Naive thymus-derived CD8-positive, alpha-beta T cell (primary cell): ENCODE data around the gene TBXA2R. TPM values are rescaled to one million over a fixed set of nuclear protein-coding genes. Genes with fewer than 3 reads are reported as not detected.

Experiments
- ATAC-seq, 2 donors: fragments of 150-1000 bp; cut with Tn5 transposase in 1 of 2; sonication (Bioruptor Pico), chemical (Tn5 transposase) in 1 of 2; 1 replicate in 1 of 2; 2 replicates in 1 of 2; pipeline ENCODE4 v1.10.0; 2021; ENCODE audit warnings: mild to moderate bottlenecking in 2 of 2, moderate library complexity in 2 of 2
- POLR2A ChIA-PET: fragments of 350-600 bp; sonication (Branson Sonifier 250); formaldehyde crosslinking; loops from one replicate; lab custom pipeline; 2021; ENCODE audit warnings: antibody characterized with exemption; lab: Charles Lee
- DNase-seq, 10 donors: peaks; one replicate each; pipeline versions ENCODE4 v3.0.0 to v3.0.0-alpha.2; 2020 to 2022
- H3K27ac Mint-ChIP-seq, 10 donors: one replicate each; pipeline ENCODE4 v1.8.0; 2020 to 2022; ENCODE audit warnings: mild to moderate bottlenecking in 10 of 10, mixed read lengths in 10 of 10, moderate library complexity in 4 of 10, inconsistent platforms in 1 of 10
- H3K27me3 Mint-ChIP-seq, 5 donors: one replicate each; pipeline ENCODE4 v1.8.0; 2021 to 2022; ENCODE audit warnings: mixed read lengths in 5 of 5
- H3K36me3 Mint-ChIP-seq, 3 donors: one replicate each; pipeline ENCODE4 v1.8.0; 2020 to 2022; ENCODE audit warnings: mixed read lengths in 3 of 3, mild to moderate bottlenecking in 2 of 3, inconsistent platforms in 1 of 3
- H3K4me1 Mint-ChIP-seq, 4 donors: one replicate each; pipeline ENCODE4 v1.8.0; 2021 to 2022; ENCODE audit warnings: mixed read lengths in 4 of 4
- H3K4me3 Mint-ChIP-seq, 10 donors: one replicate each; pipeline ENCODE4 v1.8.0; 2020 to 2022; ENCODE audit warnings: mild to moderate bottlenecking in 10 of 10, mixed read lengths in 10 of 10, moderate library complexity in 6 of 10, inconsistent platforms in 1 of 10
- H3K9me3 Mint-ChIP-seq, 9 donors: one replicate each; pipeline ENCODE4 v1.8.0; 2020 to 2022; ENCODE audit warnings: mixed read lengths in 9 of 9, mild to moderate bottlenecking in 3 of 9, inconsistent platforms in 1 of 9, moderate library complexity in 1 of 9
- polyA plus RNA-seq, 3 donors: library from polyadenylated mRNA; unstranded; fragments of 300-500 nt; fragmentation: Illumina TruSeq; gene quantifications; one replicate each; pipeline ENCODE4 v1.2.3, GENCODE V29; 2021
- total RNA-seq, 8 experiments: library from RNA in 2 of 8; stranded (reverse) in 2 of 8; gene quantifications; one replicate each; pipeline ENCODE4 v1.2.3 and lab custom pipeline; 2021 to 2026

Gene TBXA2R
- total and polyA plus RNA-seq, 5 experiments from 2014 or later: 11.7 to 26.9 (median 19.1) TPM

DNA sequence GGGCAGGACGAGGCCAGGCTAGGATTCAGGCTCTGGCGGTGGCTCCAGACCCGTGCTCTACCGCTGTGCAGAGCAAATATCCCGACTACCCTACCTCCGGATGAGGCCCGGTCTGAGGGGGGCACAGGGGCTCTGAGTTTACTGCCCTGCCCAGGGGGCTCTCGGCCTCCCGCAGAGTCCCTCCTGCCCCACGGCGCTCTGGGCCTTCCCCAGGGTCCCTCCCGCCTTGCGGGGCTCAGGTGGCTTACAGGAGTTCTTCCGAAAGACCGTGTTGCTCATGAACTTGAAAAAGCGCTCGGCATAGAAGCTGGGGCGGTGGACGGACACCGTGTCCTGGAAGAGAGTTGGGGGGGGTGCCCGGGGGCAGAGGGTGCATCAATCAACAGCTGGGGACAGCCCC lies 39.1 kb upstream of the TBXA2R start:
- POLR2A ChIA-PET: no interaction called here
- Mint-ChIP-seq H3K27ac (no peak overlapping the region), H3K36me3 (peaks cover 0 to 8% (median 4%) of the 10 kb centered on the region in 3 donors), H3K9me3 (no peaks in the 10 kb centered on the region), H3K27me3 (no peaks in the 10 kb centered on the region), H3K4me3 (no peak overlapping the region), H3K4me1 (no peaks in the 10 kb centered on the region)
- ATAC-seq: no peak
- no peak for DNase-seq

GRCh38 chr19:3645067-3645396 lies 38.4 kb upstream of the TBXA2R start:
- H3K27ac Mint-ChIP-seq: no peak overlapping the region
- POLR2A ChIA-PET: no interaction called here
- no peak overlapping the region for H3K4me3 Mint-ChIP-seq
- no peaks in the 10 kb centered on the region for H3K9me3 Mint-ChIP-seq
- H3K36me3 Mint-ChIP-seq: peaks cover 0 to 8% (median 4%) of the 10 kb centered on the region in 3 donors
- no peak for ATAC-seq
- H3K4me1 Mint-ChIP-seq: no peaks in the 10 kb centered on the region
- no peak for DNase-seq
- no peaks in the 10 kb centered on the region for H3K27me3 Mint-ChIP-seq

GRCh38 chr19:3644351-3645066 lies 37.8 kb upstream of the TBXA2R start:
- peaks cover 0 to 13% (median 4%) of the 10 kb centered on the region in 3 donors for H3K36me3 Mint-ChIP-seq
- H3K9me3 Mint-ChIP-seq: no peaks in the 10 kb centered on the region
- POLR2A ChIA-PET: no interaction called here
- H3K27me3 Mint-ChIP-seq: no peaks in the 10 kb centered on the region
- H3K27ac Mint-ChIP-seq: no peak overlapping the region
- no peak overlapping the region for H3K4me3 Mint-ChIP-seq
- DNase-seq (no peak), ATAC-seq (no peak)
- H3K4me1 Mint-ChIP-seq: no peaks in the 10 kb centered on the region

- ATAC-seq (no peak), DNase-seq (no peak)
- Mint-ChIP-seq H3K9me3 (no peaks in the 10 kb centered on the region), H3K4me3 (no peak overlapping the region), H3K27me3 (no peaks in the 10 kb centered on the region), H3K36me3 (peaks cover 0 to 17% (median 4%) of the 10 kb centered on the region in 3 donors), H3K27ac (no peak overlapping the region), H3K4me1 (no peaks in the 10 kb centered on the region)
- POLR2A ChIA-PET: no interaction called here
These were observed 37.1 kb upstream of the TBXA2R start for GRCh38 chr19:3643674-3644313.

DNA sequence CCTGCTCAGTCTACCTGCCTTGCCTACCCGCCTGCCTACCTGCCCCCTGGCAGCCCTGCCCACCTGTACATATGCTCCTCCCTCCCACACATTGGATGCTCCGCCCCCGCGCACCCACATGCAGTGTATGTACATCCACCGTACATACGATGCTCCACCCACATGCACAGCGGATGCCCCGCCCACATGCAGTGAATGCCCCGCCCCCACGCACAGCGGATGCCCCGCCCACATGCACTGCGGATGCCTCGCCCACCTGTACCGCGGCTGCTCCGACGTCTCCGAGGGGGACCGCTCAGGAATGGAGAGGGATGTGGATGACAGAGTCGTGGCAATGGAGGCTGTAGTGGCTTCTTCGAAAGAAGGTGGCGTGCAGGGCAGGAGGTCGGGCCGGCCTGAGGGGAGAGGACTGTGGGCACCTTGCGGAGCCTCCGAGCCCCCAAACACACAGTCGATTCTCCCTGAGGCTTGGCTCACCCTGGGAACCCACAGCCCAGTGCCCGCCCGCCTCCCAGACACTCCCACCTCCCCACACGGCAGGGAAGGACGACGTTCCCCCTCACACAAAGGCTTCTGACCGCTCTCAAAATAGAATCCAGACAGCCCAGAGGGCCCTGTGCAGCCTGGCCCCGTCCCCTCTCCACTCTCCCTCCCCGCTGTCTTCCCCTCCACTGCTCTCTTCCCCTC lies 36.5 kb upstream of the TBXA2R start:
- DNase-seq (peak in 1 of 10 donors; percentile 16), ATAC-seq (peak in 1 of 2 donors; percentile 30)
- POLR2A ChIA-PET: no interaction called here
- H3K27ac Mint-ChIP-seq: no peak overlapping the region
- peaks cover 0 to 23% (median 4%) of the 10 kb centered on the region in 3 donors for H3K36me3 Mint-ChIP-seq
- H3K4me3 Mint-ChIP-seq: no peak overlapping the region
- H3K27me3 Mint-ChIP-seq: no peaks in the 10 kb centered on the region
- peaks cover 0 to 2% (median 0%) of the 10 kb centered on the region in 4 donors for H3K4me1 Mint-ChIP-seq
- no peaks in the 10 kb centered on the region for H3K9me3 Mint-ChIP-seq

DNA sequence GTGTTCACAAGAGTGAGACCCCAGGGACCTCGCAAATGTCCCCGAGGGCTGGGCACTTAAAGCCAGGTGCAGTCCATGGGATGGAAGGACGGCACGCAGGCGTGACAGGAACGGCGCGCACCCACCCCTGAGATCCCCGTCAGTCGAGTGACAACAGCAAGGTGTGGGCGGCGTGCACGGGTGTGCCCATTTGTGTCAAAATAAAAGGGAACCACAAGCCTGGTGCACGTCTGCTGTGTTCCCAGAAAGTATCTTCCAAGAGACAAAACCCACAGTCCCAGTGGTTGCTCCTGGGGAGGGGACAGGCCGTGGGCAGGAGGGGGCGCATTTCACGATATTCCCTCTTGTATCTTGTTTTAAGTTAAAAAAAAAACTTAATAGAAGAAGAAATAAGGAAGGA lies 35.6 kb upstream of the TBXA2R start:
- Mint-ChIP-seq H3K36me3 (peaks cover 0 to 23% (median 4%) of the 10 kb centered on the region in 3 donors), H3K27ac (peak overlapping the region in 1 of 10 donors; percentile 48), H3K9me3 (no peaks in the 10 kb centered on the region), H3K4me3 (no peak overlapping the region), H3K4me1 (peaks cover 0 to 2% (median 0%) of the 10 kb centered on the region in 4 donors), H3K27me3 (no peaks in the 10 kb centered on the region)
- POLR2A ChIA-PET: no interaction called here
- DNase-seq: no peak
- no peak for ATAC-seq

GRCh38 chr19:3641515-3642269 lies 35.0 kb upstream of the TBXA2R start:
- peaks cover 0 to 2% (median 0%) of the 10 kb centered on the region in 4 donors for H3K4me1 Mint-ChIP-seq
- no peaks in the 10 kb centered on the region for H3K27me3 Mint-ChIP-seq
- no peak overlapping the region for H3K27ac Mint-ChIP-seq
- no peaks in the 10 kb centered on the region for H3K9me3 Mint-ChIP-seq
- ATAC-seq: no peak
- H3K36me3 Mint-ChIP-seq: peaks cover 0 to 23% (median 4%) of the 10 kb centered on the region in 3 donors
- POLR2A ChIA-PET: no interaction called here
- no peak for DNase-seq
- H3K4me3 Mint-ChIP-seq: no peak overlapping the region

DNA sequence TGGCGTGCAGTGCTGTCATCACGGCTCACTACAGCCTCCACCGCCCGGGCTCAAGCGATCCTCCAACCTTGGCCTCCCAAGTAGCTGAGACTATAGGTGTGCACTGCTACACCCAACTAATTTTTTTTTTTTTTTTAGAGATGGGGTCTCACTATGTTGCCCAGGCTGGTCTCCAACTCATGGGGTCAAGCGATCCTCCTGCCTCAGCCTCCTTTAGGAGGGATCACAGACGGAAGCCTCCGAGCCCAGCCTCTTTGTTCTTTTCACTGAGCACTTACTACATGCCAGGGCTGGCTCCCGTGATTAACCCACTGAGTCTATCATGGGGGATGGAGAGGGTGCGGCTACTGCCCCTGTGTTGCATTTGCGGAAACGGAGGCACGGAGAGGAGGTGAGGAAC lies 32.8 kb upstream of the TBXA2R start:
- peaks cover 0 to 23% (median 3%) of the 10 kb centered on the region in 3 donors for H3K36me3 Mint-ChIP-seq
- H3K27me3 Mint-ChIP-seq: no peaks in the 10 kb centered on the region
- no peak overlapping the region for H3K4me3 Mint-ChIP-seq
- peak overlapping the region in 1 of 10 donors; percentile 29 for H3K27ac Mint-ChIP-seq
- DNase-seq (no peak), ATAC-seq (no peak)
- POLR2A ChIA-PET: interaction anchor here (0.7 kb wide), 1 partner anchor 430 kb away, joined by 3 read pairs; no protein-coding TSS in a partner anchor
- H3K9me3 Mint-ChIP-seq: no peaks in the 10 kb centered on the region
- H3K4me1 Mint-ChIP-seq: peaks cover 0 to 2% (median 0%) of the 10 kb centered on the region in 4 donors

GRCh38 chr19:3638208-3639193 lies 31.8 kb upstream of the TBXA2R start:
- Mint-ChIP-seq H3K4me3 (no peak overlapping the region), H3K36me3 (peaks cover 0 to 23% (median 3%) of the 10 kb centered on the region in 3 donors), H3K27ac (no peak overlapping the region), H3K27me3 (no peaks in the 10 kb centered on the region), H3K4me1 (peaks cover 0 to 4% (median 0%) of the 10 kb centered on the region in 4 donors), H3K9me3 (no peaks in the 10 kb centered on the region)
- DNase-seq (no peak), ATAC-seq (no peak)
- POLR2A ChIA-PET: interaction anchor here (0.7 kb wide), 1 partner anchor 429 kb away, joined by 3 read pairs; no protein-coding TSS in a partner anchor

GRCh38 chr19:3637621-3638020 lies 30.9 kb upstream of the TBXA2R start:
- H3K27ac Mint-ChIP-seq: no peak overlapping the region
- no peak for DNase-seq
- no peak for ATAC-seq
- POLR2A ChIA-PET: no interaction called here
- peaks cover 0 to 4% (median 0%) of the 10 kb centered on the region in 4 donors for H3K4me1 Mint-ChIP-seq
- H3K36me3 Mint-ChIP-seq: peaks cover 0 to 22% (median 0%) of the 10 kb centered on the region in 3 donors
- H3K27me3 Mint-ChIP-seq: no peaks in the 10 kb centered on the region
- H3K4me3 Mint-ChIP-seq: no peak overlapping the region
- no peaks in the 10 kb centered on the region for H3K9me3 Mint-ChIP-seq

DNA sequence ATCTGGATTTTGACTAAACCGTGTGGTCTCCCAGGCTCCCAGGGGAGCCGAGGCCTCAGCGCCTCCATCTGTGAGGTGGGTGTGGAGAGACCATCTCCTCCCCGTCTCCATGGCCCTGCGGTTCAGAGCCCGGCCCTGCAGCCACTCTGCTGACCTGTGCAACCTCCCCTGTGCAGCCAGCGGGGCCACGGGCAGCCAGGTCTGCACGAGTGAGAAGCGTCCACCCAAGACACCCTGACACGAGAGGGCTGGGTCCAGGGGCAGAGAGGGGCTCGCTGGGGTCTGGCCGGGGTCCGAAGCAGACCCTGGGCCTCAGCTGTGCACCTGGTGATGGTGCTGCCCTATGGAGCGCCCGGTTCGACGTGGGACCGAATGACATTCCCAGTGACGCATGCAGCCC lies 30.3 kb upstream of the TBXA2R start:
- Mint-ChIP-seq H3K27me3 (no peaks in the 10 kb centered on the region), H3K4me1 (peaks cover 0 to 4% (median 0%) of the 10 kb centered on the region in 4 donors), H3K4me3 (no peak overlapping the region), H3K36me3 (peaks cover 0 to 23% (median 0%) of the 10 kb centered on the region in 3 donors), H3K9me3 (no peaks in the 10 kb centered on the region), H3K27ac (no peak overlapping the region)
- ATAC-seq: no peak
- POLR2A ChIA-PET: no interaction called here
- DNase-seq: no peak
